NCI-H2196 (cell line): Measurements from ENCODE around the gene TMEM256.
"Not testable (repeated sequence)": the region's sequence is repeated elsewhere in the genome, so short reads cannot be mapped to it uniquely, and the experiment has no call there.

Experiments used
- DNase-seq: peaks from one replicate; lab custom pipeline; 2025; ENCODE audit not compliant: unreplicated experiment; lab: John Stamatoyannopoulos, UW

Gene TMEM256

GRCh38 chr17:7384489-7385081 is 19.3 kb downstream of the TMEM256 start:
- DNase-seq: no peak

DNA sequence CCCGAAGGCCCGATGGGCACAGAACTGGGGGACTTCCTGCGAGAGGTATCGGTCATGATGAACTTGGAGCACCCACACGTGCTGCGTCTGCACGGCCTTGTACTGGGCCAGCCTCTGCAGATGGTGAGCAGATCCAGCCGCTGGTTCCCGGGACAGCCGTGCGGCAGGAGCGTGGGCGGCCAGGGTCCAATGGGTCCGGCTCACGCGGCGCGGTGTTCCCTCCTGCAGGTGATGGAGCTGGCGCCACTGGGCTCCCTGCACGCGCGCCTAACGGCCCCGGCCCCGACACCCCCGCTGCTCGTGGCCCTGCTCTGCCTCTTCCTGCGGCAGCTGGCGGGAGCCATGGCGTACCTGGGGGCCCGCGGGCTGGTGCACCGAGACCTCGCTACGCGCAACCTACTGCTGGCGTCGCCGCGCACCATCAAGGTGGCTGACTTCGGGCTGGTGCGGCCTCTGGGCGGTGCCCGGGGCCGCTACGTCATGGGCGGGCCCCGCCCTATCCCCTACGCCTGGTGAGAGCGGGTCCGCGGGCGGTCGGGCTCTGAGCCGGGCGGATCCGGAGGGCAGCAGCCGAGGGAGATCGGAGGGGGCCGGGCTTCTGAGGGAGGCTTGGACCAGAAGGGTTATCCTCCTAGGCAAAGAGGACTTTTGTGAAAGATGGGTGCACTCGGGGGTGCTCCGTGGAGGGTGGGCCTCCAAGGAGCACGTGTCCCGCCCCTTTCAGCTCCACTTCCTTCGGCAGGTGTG is 20.0 kb downstream of the TMEM256 start:
- DNase-seq: peak; percentile 56

GRCh38 chr17:7383371-7383741 is 20.5 kb downstream of the TMEM256 start:
- DNase-seq: no peak

DNA sequence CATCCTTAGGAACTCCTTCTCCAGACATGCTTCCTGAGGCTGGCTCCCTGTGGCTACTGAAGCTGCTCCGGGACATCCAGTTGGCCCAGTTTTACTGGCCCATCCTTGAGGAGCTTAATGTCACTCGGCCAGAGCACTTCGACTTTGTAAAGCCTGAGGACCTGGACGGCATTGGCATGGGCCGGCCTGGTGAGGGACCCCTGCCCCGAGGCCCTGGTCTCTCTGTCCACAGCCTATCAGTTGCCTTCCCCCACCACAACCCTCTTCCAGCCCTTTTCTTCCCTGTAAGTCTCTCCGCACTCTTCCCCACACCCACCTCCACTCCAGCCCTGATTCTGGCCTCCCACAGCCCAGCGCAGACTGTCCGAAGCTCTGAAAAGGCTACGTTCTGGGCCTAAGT is 21.0 kb downstream of the TMEM256 start:
- DNase-seq: no peak

DNA sequence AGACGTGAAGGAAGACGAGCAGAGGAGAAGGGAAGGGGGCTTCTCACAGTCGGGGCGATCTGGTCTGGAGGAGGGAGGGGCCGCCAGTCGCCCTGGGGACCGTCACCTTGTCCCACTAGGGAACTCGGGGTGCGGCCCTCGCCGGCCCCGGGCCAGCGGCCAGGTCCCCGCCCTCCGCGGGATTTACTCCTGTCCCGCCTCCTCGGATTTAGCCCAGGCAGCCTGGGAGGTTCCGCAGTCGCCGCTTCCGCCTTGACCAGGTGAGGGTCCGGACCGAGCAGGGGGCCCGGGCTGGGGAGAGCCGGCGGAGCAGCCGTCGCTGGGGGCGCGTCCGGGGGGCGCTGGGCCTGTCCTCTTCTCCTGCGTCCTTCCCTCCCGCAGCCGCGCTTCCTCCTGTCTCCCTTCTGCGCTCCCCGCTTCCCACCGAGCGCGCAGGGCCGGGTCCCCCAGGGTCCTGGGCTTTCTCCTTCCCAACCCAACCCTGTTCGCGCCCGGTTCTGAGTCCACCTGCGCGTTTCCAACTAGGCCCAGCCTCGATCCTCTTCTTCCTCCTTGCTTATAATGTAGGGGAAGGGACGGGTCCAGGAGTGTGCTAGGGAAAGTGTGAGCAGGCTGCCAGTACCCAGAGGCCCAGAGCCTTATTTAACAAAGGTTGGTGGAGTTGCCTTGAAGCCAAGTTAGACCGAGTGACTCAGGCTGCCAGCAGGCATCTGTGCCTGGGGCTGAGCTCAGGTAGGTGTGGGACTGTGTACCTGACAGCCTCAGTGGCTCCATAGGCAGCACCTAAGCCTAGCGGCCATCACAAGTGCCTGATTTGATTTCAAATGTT is 22.8 kb downstream of the TMEM256 start, which contains the start of gene TNK1:
Gene TNK1, plus strand, starts transcription at position 235 of the 829 bp plus-strand sequence. CDS start 1,838 bp downstream, outside the sequence.
- no peak for DNase-seq

- DNase-seq: no peak
Observed at GRCh38 chr17:7380321-7380720, 23.6 kb downstream of the TMEM256 start.

DNA sequence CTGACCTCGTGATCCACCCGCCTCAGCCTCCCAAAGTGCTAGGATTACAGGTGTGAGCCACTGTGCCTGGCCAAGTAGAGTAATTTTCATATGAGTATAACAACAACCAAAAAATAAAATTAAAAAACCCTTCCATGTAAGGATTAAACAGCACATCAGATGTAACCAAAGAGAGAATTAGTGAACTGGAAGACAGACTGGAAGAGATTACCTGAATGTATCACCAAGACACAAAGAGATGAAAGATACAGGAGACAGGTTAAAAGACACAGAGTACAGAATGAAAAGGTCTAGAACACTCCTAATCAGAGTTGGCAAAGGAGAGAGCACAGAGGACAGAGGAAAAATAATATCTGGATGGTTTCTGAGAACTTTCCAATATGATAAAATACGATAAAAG is 24.8 kb downstream of the TMEM256 start:
- DNase-seq: no peak

DNA sequence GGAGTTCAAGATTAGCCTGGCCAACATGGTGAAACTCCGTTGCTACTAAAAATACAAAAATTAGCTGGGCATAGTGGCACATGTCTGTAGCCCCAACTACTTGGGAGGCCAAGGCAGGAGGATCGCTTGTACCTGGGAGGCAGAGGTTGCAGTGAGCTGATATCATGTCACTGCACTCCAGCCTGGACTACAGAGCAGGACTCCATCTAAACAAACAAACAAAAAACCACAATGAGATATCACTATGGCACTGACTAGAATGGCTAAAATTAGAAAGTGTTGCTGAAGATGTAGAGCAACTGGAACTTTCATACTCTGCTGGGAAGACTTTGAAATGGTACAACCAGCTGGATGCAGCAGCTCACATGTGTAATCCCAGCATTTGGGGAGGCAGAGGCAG is 29.5 kb downstream of the TMEM256 start:
- no peak for DNase-seq

DNA sequence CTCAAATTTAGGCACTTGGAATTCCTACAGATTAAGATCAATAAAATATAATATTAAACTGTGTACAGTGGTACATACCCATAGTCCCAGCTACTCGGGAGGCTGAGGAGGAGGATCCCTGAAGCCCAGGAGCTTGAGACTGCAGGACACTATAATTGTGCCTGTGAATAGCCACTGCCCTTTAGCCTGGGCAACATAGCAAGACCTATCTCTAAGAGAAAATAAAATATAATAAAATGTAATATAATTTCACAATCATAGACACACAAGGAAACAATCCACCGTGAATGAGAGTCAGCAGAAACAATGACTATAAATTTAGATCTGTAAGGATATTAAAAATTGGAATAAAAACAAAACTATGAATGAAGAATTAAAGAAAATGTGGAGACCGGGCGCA is 33.0 kb downstream of the TMEM256 start:
- DNase-seq: no peak

DNA sequence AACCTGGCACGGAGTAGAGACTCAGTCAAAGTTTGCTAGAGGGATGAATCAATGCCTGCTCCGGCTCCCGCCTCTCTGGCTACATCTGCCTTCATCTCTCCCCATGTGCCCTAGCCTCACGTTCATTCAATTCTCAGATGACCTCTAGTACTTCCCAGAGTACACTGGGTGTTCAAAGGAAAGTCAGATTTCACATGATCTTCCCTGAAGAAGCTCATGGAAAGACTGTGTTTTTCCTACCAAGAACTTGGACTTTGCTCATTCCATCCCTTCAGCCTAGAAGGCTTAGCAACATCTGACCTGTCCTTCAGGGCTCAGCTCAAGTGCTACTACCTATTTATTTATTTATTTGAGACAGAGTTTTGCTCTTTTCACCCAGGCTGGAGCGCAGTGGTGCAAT is 34.1 kb downstream of the TMEM256 start:
- DNase-seq: no peak

DNA sequence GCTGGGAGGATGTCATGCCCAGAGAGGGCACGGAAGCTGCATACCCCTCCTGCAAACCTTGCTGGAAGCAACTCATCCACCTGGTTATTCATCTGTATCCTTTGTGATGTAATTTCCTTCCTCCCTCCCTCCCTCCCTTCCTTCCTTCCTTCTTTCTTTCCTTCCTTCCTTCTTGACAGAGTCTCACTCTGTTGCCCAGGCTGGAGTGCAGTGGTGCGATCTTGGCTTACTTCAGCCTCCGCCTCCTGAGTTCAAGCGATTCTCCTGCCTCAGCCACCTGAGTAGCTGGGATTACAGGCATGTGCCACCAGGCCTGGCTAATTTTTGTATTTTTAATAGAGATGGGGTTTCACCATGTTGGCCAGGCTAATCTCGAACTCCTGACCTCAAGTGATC is 35.3 kb downstream of the TMEM256 start:
- DNase-seq: not testable (repeated sequence)

GRCh38 chr17:7367918-7368598 is 35.8 kb downstream of the TMEM256 start:
- DNase-seq: no peak

GRCh38 chr17:7367083-7367482 is 36.8 kb downstream of the TMEM256 start:
- DNase-seq: no peak

- not testable (repeated sequence) for DNase-seq
Observed at GRCh38 chr17:7365963-7366362, 37.9 kb downstream of the TMEM256 start.

- no peak for DNase-seq
Observed at GRCh38 chr17:7363311-7363710, 40.6 kb downstream of the TMEM256 start.

DNA sequence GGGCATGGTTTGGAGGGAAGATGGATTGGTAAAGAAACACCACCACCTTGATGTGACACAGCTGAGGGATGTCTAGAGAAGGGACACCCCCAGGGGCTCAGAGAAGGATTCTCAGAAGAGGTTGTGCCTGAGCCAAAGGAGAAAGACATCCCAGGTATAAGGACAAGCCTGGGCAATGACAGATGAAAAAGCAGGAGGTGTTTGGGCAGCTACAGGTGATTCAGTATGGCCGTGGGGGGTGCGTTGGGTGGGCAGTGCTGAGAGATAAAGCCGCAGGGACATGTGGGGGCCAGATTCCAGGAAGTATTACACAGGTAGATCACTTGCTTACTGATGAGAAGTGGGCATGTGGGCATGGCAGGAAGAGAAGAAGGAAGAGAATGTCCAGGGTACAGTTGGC is 42.0 kb downstream of the TMEM256 start:
- DNase-seq: no peak

- no peak for DNase-seq
Observed at GRCh38 chr17:7357381-7357780, 46.5 kb downstream of the TMEM256 start.

GRCh38 chr17:7356756-7357155 is 47.1 kb downstream of the TMEM256 start:
- no peak for DNase-seq

DNA sequence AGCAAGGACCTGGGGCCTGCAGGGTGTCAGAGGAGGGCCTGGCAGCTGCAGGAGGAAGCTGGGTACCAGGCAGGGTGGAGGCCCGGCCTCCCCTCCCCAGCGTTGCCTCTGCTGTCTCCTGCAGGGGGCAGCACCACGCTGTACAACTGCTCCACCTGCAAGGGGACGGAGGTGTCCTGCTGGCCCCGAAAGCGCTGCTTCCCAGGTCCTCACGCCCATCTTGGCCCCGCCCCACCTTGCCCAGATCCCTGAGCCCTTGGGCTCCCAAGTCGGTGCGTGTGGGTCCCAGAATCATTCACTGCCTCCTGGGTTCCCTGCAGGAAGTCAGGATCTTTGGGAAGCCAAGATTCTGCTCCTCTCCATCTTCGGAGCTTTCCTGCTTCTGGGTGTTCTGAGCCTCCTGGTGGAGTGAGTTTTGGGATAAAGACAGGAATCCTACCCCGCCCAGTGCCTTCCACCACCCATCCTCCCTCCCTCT is 47.8 kb downstream of the TMEM256 start:
- DNase-seq: peak; percentile 65

- no peak for DNase-seq
Observed at GRCh38 chr17:7355573-7355972, 48.3 kb downstream of the TMEM256 start.

DNA sequence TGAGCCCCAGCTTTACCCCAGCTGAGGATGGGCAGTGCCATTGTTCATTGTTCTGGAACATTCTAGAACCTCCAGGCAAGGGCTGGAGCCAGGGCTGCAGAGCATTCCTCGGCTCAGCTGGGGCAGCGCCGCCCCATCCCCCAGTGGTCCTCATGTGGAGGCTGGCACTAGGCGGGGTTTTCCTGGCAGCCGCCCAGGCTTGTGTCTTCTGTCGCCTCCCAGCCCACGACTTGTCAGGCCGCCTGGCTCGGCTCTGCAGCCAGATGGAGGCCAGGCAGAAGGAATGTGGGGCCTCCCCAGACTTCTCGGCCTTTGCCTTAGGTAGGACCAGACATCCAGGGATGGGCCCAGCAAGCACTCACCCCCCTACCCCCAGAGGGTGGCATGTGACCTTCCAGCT is 48.8 kb downstream of the TMEM256 start, which contains the start of gene TMEM95:
Gene TMEM95, plus strand, starts transcription at position 104 of the 400 bp plus-strand sequence. Its CDS starts 49 bp downstream, at position 153.
- peak; percentile 1 for DNase-seq
